Parathyroid adenoma (tissue), 2 donors: Measurements from ENCODE around the gene ATP5MG.

Experiments used
- H2AFZ ChIP-seq: fragments of 300-600 bp; sonication (generic); one replicate; pipeline ENCODE4 v1.7.0; 2017; ENCODE audit warnings: antibody characterized with exemption, mild to moderate bottlenecking
- H3K27ac ChIP-seq: fragments of 300-600 bp; sonication (generic); one replicate; pipeline ENCODE4 v1.7.0; 2017
- H3K27me3 ChIP-seq: fragments of 300-600 bp; sonication (generic); one replicate; pipeline ENCODE4 v1.7.0; 2017; ENCODE audit warnings: low read length; ENCODE audit not compliant: control insufficient read depth, insufficient read depth
- H3K36me3 ChIP-seq: fragments of 300-600 bp; sonication (generic); one replicate; pipeline ENCODE4 v1.7.0; 2017; ENCODE audit warnings: low read length; ENCODE audit not compliant: control insufficient read depth, insufficient read depth
- H3K4me1 ChIP-seq: fragments of 300-600 bp; sonication (generic); one replicate; pipeline ENCODE4 v1.7.0; 2017; ENCODE audit warnings: control low read depth
- H3K4me2 ChIP-seq: fragments of 300-600 bp; sonication (generic); one replicate; pipeline ENCODE4 v1.7.0; 2017; ENCODE audit warnings: low read length
- H3K4me3 ChIP-seq: fragments of 300-600 bp; sonication (generic); one replicate; pipeline ENCODE4 v1.7.0; 2017; ENCODE audit warnings: low read depth, low read length
- H3K79me2 ChIP-seq: fragments of 300-600 bp; sonication (generic); one replicate; pipeline ENCODE4 v1.7.0; 2017; ENCODE audit warnings: control low read depth
- H3K9ac ChIP-seq: fragments of 300-600 bp; sonication (generic); one replicate; pipeline ENCODE4 v1.7.0; 2017; ENCODE audit warnings: mild to moderate bottlenecking
- H3K9me3 ChIP-seq: fragments of 300-600 bp; sonication (generic); one replicate; pipeline ENCODE4 v1.7.0; 2017; ENCODE audit warnings: low read length; ENCODE audit not compliant: control insufficient read depth
- CTCF ChIP-seq: fragments of 300-600 bp; sonication (generic); IDR thresholded peaks from one replicate; pipeline ENCODE4 v1.7.0; 2017; ENCODE audit warnings: antibody characterized with exemption, mild to moderate bottlenecking
- donor health status: primary hyperparathyroidism.

The ATP5MG gene

GRCh38 chr11:118383657-118384056 is 17.7 kb upstream of the ATP5MG start:
- no peak for TF ChIP-seq CTCF
- Histone ChIP-seq H3K4me2 (no peak overlapping the region), H3K4me1 (no peaks in the 10 kb centered on the region), H3K4me3 (no peak overlapping the region), H3K36me3 (no peaks in the 10 kb centered on the region), H3K27ac (no peak overlapping the region), H3K9ac (no peak overlapping the region), H3K79me2 (no peaks in the 10 kb centered on the region), H3K9me3 (no peaks in the 10 kb centered on the region), H3K27me3 (no peaks in the 10 kb centered on the region), H2AFZ (no peak overlapping the region)

GRCh38 chr11:118396097-118396501 is 5.3 kb upstream of the ATP5MG start:
- no peaks in the 10 kb centered on the region for H3K4me1 ChIP-seq
- no peaks in the 10 kb centered on the region for H3K36me3 ChIP-seq
- no peak overlapping the region for H3K9ac ChIP-seq
- no peak overlapping the region for H2AFZ ChIP-seq
- no peak overlapping the region for H3K4me2 ChIP-seq
- no peak overlapping the region for H3K27ac ChIP-seq
- H3K9me3 ChIP-seq = no peaks in the 10 kb centered on the region
- TF ChIP-seq CTCF = no peak
- no peak overlapping the region for H3K4me3 ChIP-seq
- H3K79me2 ChIP-seq = no peaks in the 10 kb centered on the region
- no peaks in the 10 kb centered on the region for H3K27me3 ChIP-seq

- Histone ChIP-seq H3K27me3 (no peaks in the 10 kb centered on the region), H3K4me3 (no peak overlapping the region), H3K9ac (no peak overlapping the region), H3K79me2 (peaks cover 4% of the 10 kb centered on the region), H3K4me1 (no peaks in the 10 kb centered on the region), H3K36me3 (no peaks in the 10 kb centered on the region), H3K27ac (no peak overlapping the region), H3K4me2 (no peak overlapping the region), H2AFZ (no peak overlapping the region), H3K9me3 (no peaks in the 10 kb centered on the region)
- no peak for TF ChIP-seq CTCF
These were observed 4.0 kb upstream of the ATP5MG start for GRCh38 chr11:118397448-118397847.

GRCh38 chr11:118398791-118399559 is 2.4 kb upstream of the ATP5MG start:
- Histone ChIP-seq H3K9ac (no peak overlapping the region), H3K4me3 (no peak overlapping the region), H2AFZ (no peak overlapping the region), H3K79me2 (peaks cover 13% of the 10 kb centered on the region), H3K27ac (no peak overlapping the region), H3K9me3 (no peaks in the 10 kb centered on the region), H3K27me3 (no peaks in the 10 kb centered on the region), H3K4me2 (no peak overlapping the region), H3K4me1 (no peaks in the 10 kb centered on the region), H3K36me3 (no peaks in the 10 kb centered on the region)
- no peak for TF ChIP-seq CTCF
